Astrocyte of the cerebellum (primary cell): Measurements from ENCODE around the gene CFTR.

ENCODE experiments used
- DNase-seq: peaks from one replicate; pipeline ENCODE4 v3.0.0-alpha.2; 2011; ENCODE audit warnings: low read depth
- H3K4me3 ChIP-seq: 2 replicates; pipeline ENCODE4 v1.5.1; 2011; ENCODE audit warnings: mild to moderate bottlenecking, low read depth, low read length, moderate library complexity
- CTCF ChIP-seq: IDR thresholded peaks from 2 replicates; pipeline ENCODE4 v1.5.1; 2012; ENCODE audit warnings: low read length, low read depth, moderate library complexity, mild to moderate bottlenecking; ENCODE audit errors: missing control alignments
- in situ Hi-C: cut with HindIII; loops from 2 replicates; pipeline ENCODE4 v1.10.0; 2017; ENCODE audit warnings: low sequenced_read_pairs

The CFTR gene

GRCh38 chr7:117478836-117479224 lies 995 bp upstream of the CFTR start:
- TF ChIP-seq CTCF = no peak
- in situ Hi-C loops = no loop called here
- no peak for DNase-seq
- peak overlapping the region; percentile 52 for H3K4me3 ChIP-seq

- no peak for DNase-seq
- in situ Hi-C loops = no loop called here
- peak overlapping the region; percentile 52 for H3K4me3 ChIP-seq
- no peak for TF ChIP-seq CTCF
Observed at GRCh38 chr7:117480055-117480362, 184 bp downstream of the CFTR start.

GRCh38 chr7:117480978-117481377 lies 1.2 kb downstream of the CFTR start:
- in situ Hi-C loops = no loop called here
- no peak for TF ChIP-seq CTCF
- H3K4me3 ChIP-seq = no peak overlapping the region
- DNase-seq = no peak

- no peak for TF ChIP-seq CTCF
- DNase-seq = no peak
- in situ Hi-C loops = no loop called here
- no peak overlapping the region for H3K4me3 ChIP-seq
Observed at GRCh38 chr7:117485118-117485620, 5.3 kb downstream of the CFTR start.

- in situ Hi-C loops = no loop called here
- TF ChIP-seq CTCF = no peak
- no peak overlapping the region for H3K4me3 ChIP-seq
- DNase-seq = no peak
Observed at GRCh38 chr7:117489016-117489415, 9.2 kb downstream of the CFTR start.

- DNase-seq = no peak
- in situ Hi-C loops = no loop called here
- no peak for TF ChIP-seq CTCF
- no peak overlapping the region for H3K4me3 ChIP-seq
Observed at GRCh38 chr7:117489430-117489829, 9.6 kb downstream of the CFTR start.

- no peak overlapping the region for H3K4me3 ChIP-seq
- no peak for DNase-seq
- TF ChIP-seq CTCF = no peak
- in situ Hi-C loops = no loop called here
Observed at GRCh38 chr7:117489911-117490310, 10.1 kb downstream of the CFTR start.
